RWPE2 (cell line): ENCODE data around the gene FABP6.
A peak's percentile ranks its signal among the peaks of the same experiment; 100 is the strongest.

ENCODE experiments used
- ATAC-seq: fragments of 200-7000 bp; cut with Tn5 transposase; 3 replicates; pipeline ENCODE4 v1.9.1; 2021; ENCODE audit warnings: low read depth
- DNase-seq: peaks from one replicate; pipeline ENCODE4 v3.0.0-alpha.2; 2020; ENCODE audit warnings: low spot score
- H3K27ac ChIP-seq: fragments of 450-650 bp; 2 replicates; pipeline ENCODE4 v1.5.1; 2017; ENCODE audit warnings: mild to moderate bottlenecking; ENCODE audit not compliant: poor library complexity, severe bottlenecking
- H3K27me3 ChIP-seq: fragments of 250-450 bp; sonication (Bioruptor Pico); 2 replicates; pipeline ENCODE4 v1.5.1; 2021; ENCODE audit warnings: mild to moderate bottlenecking, moderate library complexity; ENCODE audit not compliant: insufficient read depth, poor library complexity, severe bottlenecking
- H3K36me3 ChIP-seq: fragments of 250-450 bp; sonication (Bioruptor Pico); 2 replicates; pipeline ENCODE4 v1.5.1; 2020; ENCODE audit warnings: low read depth, mild to moderate bottlenecking, moderate library complexity
- H3K4me1 ChIP-seq: fragments of 250-450 bp; sonication (Bioruptor Pico); 2 replicates; pipeline ENCODE4 v1.5.1; 2021; ENCODE audit warnings: mild to moderate bottlenecking, moderate library complexity; ENCODE audit not compliant: insufficient read depth, poor library complexity, severe bottlenecking
- H3K4me3 ChIP-seq: fragments of 250-450 bp; sonication (Bioruptor Pico); 2 replicates; pipeline ENCODE4 v1.5.1; 2021; ENCODE audit warnings: mild to moderate bottlenecking, moderate library complexity; ENCODE audit not compliant: severe bottlenecking
- H3K9me3 ChIP-seq: fragments of 250-450 bp; sonication (Bioruptor Pico); 2 replicates; pipeline ENCODE4 v1.5.1; 2021; ENCODE audit warnings: mild to moderate bottlenecking, moderate library complexity; ENCODE audit not compliant: severe bottlenecking
- CTCF ChIP-seq: fragments of 450-650 bp; IDR thresholded peaks from one replicate; pipeline ENCODE4 v1.5.1; 2017; ENCODE audit warnings: mild to moderate bottlenecking, moderate library complexity; ENCODE audit not compliant: poor library complexity, severe bottlenecking

The FABP6 gene, protein sequence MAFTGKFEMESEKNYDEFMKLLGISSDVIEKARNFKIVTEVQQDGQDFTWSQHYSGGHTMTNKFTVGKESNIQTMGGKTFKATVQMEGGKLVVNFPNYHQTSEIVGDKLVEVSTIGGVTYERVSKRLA

DNA sequence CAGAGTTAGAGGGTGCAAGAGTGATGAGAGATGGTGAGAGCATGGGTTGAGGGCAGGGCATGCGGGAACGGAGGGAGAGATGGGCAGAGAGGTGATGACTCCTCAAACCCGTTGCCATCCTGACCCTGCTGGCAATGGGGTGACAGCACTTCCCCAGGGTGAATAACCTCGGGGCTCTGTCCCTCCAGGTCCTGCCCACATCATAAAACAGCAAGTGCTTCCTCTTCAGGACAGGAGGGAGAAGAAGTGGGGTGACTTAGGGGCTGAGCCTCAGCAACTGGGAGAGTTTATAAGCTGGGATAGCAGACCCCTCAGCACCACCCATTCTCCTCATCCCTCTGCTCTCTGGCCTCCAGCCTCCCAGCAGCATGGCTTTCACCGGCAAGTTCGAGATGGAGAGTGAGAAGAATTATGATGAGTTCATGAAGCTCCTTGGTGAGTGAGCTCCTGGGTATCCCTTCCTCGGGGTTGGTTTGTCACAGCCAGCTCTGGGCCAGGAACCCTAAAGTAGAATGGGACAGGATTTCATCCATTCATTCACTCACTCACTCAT is at the start of gene FABP6:
Gene FABP6 (plus strand): TSS at position 317 of the 553 bp plus-strand sequence. CDS start 52 bp downstream, at position 369.
- no peak for TF ChIP-seq CTCF
- Histone ChIP-seq H3K4me3 (no peak within 1 kb of the TSS), H3K9me3 (no peaks in the 10 kb centered on the region), H3K27me3 (no peaks in the 10 kb centered on the region), H3K36me3 (no peaks in the 10 kb centered on the region), H3K27ac (no peak within 1 kb of the TSS), H3K4me1 (peaks cover 6% of the 10 kb centered on the region)
- DNase-seq (no peak), ATAC-seq (no peak; the same call in 2 of the 3 replicates)

GRCh38 chr5:160180931-160181330 is 48.4 kb upstream of the FABP6 start:
- no peak overlapping the region for H3K4me3 ChIP-seq

GRCh38 chr5:160181965-160182622 is 47.2 kb upstream of the FABP6 start:
- no peaks in the 10 kb centered on the region for H3K27me3 ChIP-seq
- ATAC-seq (peak; percentile 57; the same call in 2 of the 3 replicates), DNase-seq (no peak)
- no peak overlapping the region for H3K4me3 ChIP-seq
- no peaks in the 10 kb centered on the region for H3K4me1 ChIP-seq
- no peak overlapping the region for H3K27ac ChIP-seq
- H3K9me3 ChIP-seq: peaks cover 7% of the 10 kb centered on the region
- no peak for TF ChIP-seq CTCF
- no peaks in the 10 kb centered on the region for H3K36me3 ChIP-seq

More at GRCh38 chr5:160180931-160181330, 48.4 kb upstream of the FABP6 start:
- no peak overlapping the region for H3K27ac ChIP-seq
- ATAC-seq (no peak), DNase-seq (no peak)
- H3K9me3 ChIP-seq: no peaks in the 10 kb centered on the region
- no peaks in the 10 kb centered on the region for H3K4me1 ChIP-seq
- no peaks in the 10 kb centered on the region for H3K27me3 ChIP-seq
- TF ChIP-seq CTCF: no peak
- H3K36me3 ChIP-seq: no peaks in the 10 kb centered on the region

- no peaks in the 10 kb centered on the region for H3K27me3 ChIP-seq
- no peak for TF ChIP-seq CTCF
- H3K27ac ChIP-seq: no peak overlapping the region
- DNase-seq (no peak), ATAC-seq (peak; percentile 57; the same call in 2 of the 3 replicates)
- peaks cover 7% of the 10 kb centered on the region for H3K9me3 ChIP-seq
- H3K36me3 ChIP-seq: no peaks in the 10 kb centered on the region
- peaks cover 4% of the 10 kb centered on the region for H3K4me1 ChIP-seq
- no peak overlapping the region for H3K4me3 ChIP-seq
Observed at GRCh38 chr5:160183075-160183474, 46.2 kb upstream of the FABP6 start.
